H1 (cell line): ENCODE data around the gene SCNM1. TPM values are rescaled to one million over a fixed set of nuclear protein-coding genes. Genes with fewer than 3 reads are reported as not detected.
A peak's percentile ranks its signal among the peaks of the same experiment; 100 is the strongest.
"Not testable (repeated sequence)": the region's sequence is repeated elsewhere in the genome, so short reads cannot be mapped to it uniquely, and the experiment has no call there.

ENCODE experiments used
- CTCF ChIA-PET: fragments of 300-600 bp; sonication (Branson Sonifier 250); formaldehyde crosslinking; loops from one replicate; lab custom pipeline; 2021; ENCODE audit not compliant: partially characterized antibody; lab: Charles Lee
- POLR2A ChIA-PET: fragments of 300-600 bp; sonication (Branson Sonifier 250); formaldehyde crosslinking; loops from one replicate; lab custom pipeline; 2021; ENCODE audit warnings: inconsistent platforms; ENCODE audit not compliant: partially characterized antibody; lab: Charles Lee
- DNase-seq, 2 experiments: peaks; one replicate each; pipeline versions ENCODE4 v3.0.0 to v3.0.0-alpha.2; 2010 to 2022; ENCODE audit warnings: low spot score in 2 of 2, low read depth in 1 of 2, mixed read lengths in 1 of 2
- FAIRE-seq: peaks from 2 replicates; lab custom pipeline; 2011; peaks lifted over from hg19 to GRCh38; lab: Jason Lieb, UNC
- H2AFZ ChIP-seq: 2 replicates; pipeline ENCODE4 v1.8.1; 2012; ENCODE audit warnings: low read length, inconsistent platforms
- H2AK5ac ChIP-seq: 2 replicates; pipeline ENCODE4 v1.6.1; 2013; ENCODE audit warnings: low read depth, low read length
- H2BK120ac ChIP-seq: replicated peaks from 2 replicates; pipeline ENCODE3; 2013; ENCODE audit warnings: low read depth, low read length, inconsistent platforms
- H2BK12ac ChIP-seq: 2 replicates; pipeline ENCODE4 v1.6.1; 2013; ENCODE audit warnings: low read depth, low read length
- H2BK15ac ChIP-seq: 2 replicates; pipeline ENCODE4 v1.6.1; 2013; ENCODE audit warnings: low read length
- H2BK20ac ChIP-seq: 2 replicates; pipeline ENCODE4 v1.6.1; 2013; ENCODE audit warnings: low read length
- H2BK5ac ChIP-seq: 2 replicates; pipeline ENCODE4 v1.6.1; 2013; ENCODE audit warnings: low read depth, low read length
- H3K14ac ChIP-seq: 2 replicates; pipeline ENCODE4 v1.6.1; 2013; ENCODE audit warnings: inconsistent platforms; ENCODE audit not compliant: insufficient read length
- H3K18ac ChIP-seq: 2 replicates; pipeline ENCODE4 v1.6.1; 2013; ENCODE audit warnings: low read length; ENCODE audit errors: extremely low read depth
- H3K23ac ChIP-seq: 2 replicates; pipeline ENCODE4 v1.6.1; 2013; ENCODE audit warnings: inconsistent platforms; ENCODE audit not compliant: insufficient read length
- H3K23me2 ChIP-seq: 2 replicates; pipeline ENCODE4 v1.6.1; 2013; ENCODE audit warnings: low read depth, low read length
- H3K27ac ChIP-seq: 2 replicates; pipeline ENCODE4 v1.6.1; 2011; ENCODE audit warnings: low read depth, low read length, inconsistent platforms
- H3K27me3 ChIP-seq, 4 experiments: replicated peaks in 1 of 4; 1 replicate in 1 of 4; 2 replicates in 3 of 4; pipeline versions ENCODE4 v1.6.1 to v1.8.1; 2011 to 2013; ENCODE audit warnings: low read length in 3 of 4, mild to moderate bottlenecking in 3 of 4, inconsistent platforms in 2 of 4, mixed read lengths in 2 of 4, moderate library complexity in 1 of 4; ENCODE audit not compliant: control insufficient read depth in 3 of 4, insufficient read depth in 3 of 4; ENCODE audit errors: extremely low read depth in 1 of 4
- H3K36me3 ChIP-seq, 4 experiments: 2 replicates each; pipeline versions ENCODE4 v1.6.1 to v1.8.1; 2011 to 2013; ENCODE audit warnings: mild to moderate bottlenecking in 4 of 4, low read length in 3 of 4, moderate library complexity in 2 of 4, control low read depth in 1 of 4, inconsistent platforms in 1 of 4; ENCODE audit not compliant: insufficient read depth in 4 of 4, control insufficient read depth in 2 of 4
- H3K4ac ChIP-seq: replicated peaks from 2 replicates; pipeline ENCODE3; 2013; ENCODE audit warnings: low read length, low read depth, mixed read lengths, inconsistent platforms; ENCODE audit not compliant: insufficient read length
- H3K4me1 ChIP-seq, 4 experiments: replicated peaks in 1 of 4; 1 replicate in 1 of 4; 2 replicates in 3 of 4; pipeline versions ENCODE4 v1.6.1 to v1.8.1; 2011 to 2013; ENCODE audit warnings: low read length in 3 of 4, inconsistent platforms in 2 of 4, mixed read lengths in 1 of 4; ENCODE audit not compliant: insufficient read depth in 4 of 4, control insufficient read depth in 3 of 4
- H3K4me2 ChIP-seq, 2 experiments: 2 replicates each; pipeline versions ENCODE4 v1.6.1 to v1.8.1; 2011 to 2013; ENCODE audit warnings: low read depth in 2 of 2, low read length in 2 of 2, control low read depth in 1 of 2, inconsistent platforms in 1 of 2, mild to moderate bottlenecking in 1 of 2; ENCODE audit not compliant: insufficient read depth in 1 of 2
- H3K4me3 ChIP-seq, 4 experiments: fragments of 200-600, 300-600 bp in 1 of 4; sonication (generic), shearing (Covaris generic), sonication (Bioruptor Twin) in 1 of 4; 2 replicates each; pipeline versions ENCODE4 v1.5.1 to v1.8.1; 2011 to 2016; ENCODE audit warnings: low read length in 4 of 4, low read depth in 3 of 4, control low read depth in 2 of 4, inconsistent platforms in 2 of 4, mild to moderate bottlenecking in 2 of 4, mixed read lengths in 1 of 4, moderate library complexity in 1 of 4; ENCODE audit not compliant: insufficient read depth in 2 of 4; ENCODE audit errors: extremely low read depth in 1 of 4
- H3K56ac ChIP-seq: replicated peaks from 2 replicates; pipeline ENCODE3; 2013; ENCODE audit warnings: low read depth, mild to moderate bottlenecking, mixed read lengths, low read length, inconsistent platforms; ENCODE audit not compliant: insufficient read length
- H3K79me1 ChIP-seq: 2 replicates; pipeline ENCODE4 v1.6.1; 2013; ENCODE audit warnings: low read depth, low read length, control low read depth
- H3K79me2 ChIP-seq, 2 experiments: 2 replicates each; pipeline versions ENCODE4 v1.6.1 to v1.8.1; 2012 to 2013; ENCODE audit warnings: low read length in 2 of 2, mild to moderate bottlenecking in 2 of 2, inconsistent platforms in 1 of 2; ENCODE audit not compliant: insufficient read depth in 2 of 2, control insufficient read depth in 1 of 2
- H3K9ac ChIP-seq, 4 experiments: replicated peaks in 1 of 4; 1 replicate in 1 of 4; 2 replicates in 3 of 4; pipeline versions ENCODE4 v1.6.1 to v1.8.1; 2011 to 2013; ENCODE audit warnings: low read depth in 3 of 4, low read length in 3 of 4, control low read depth in 2 of 4, mild to moderate bottlenecking in 2 of 4, moderate library complexity in 2 of 4, inconsistent platforms in 1 of 4; ENCODE audit errors: extremely low read depth in 1 of 4
- H3K9me3 ChIP-seq, 2 experiments: 2 replicates each; pipeline versions ENCODE4 v1.6.1 to v1.8.1; 2012 to 2013; ENCODE audit warnings: mild to moderate bottlenecking in 2 of 2, moderate library complexity in 2 of 2, control low read depth in 1 of 2, inconsistent platforms in 1 of 2, low read depth in 1 of 2, low read length in 1 of 2, mixed read lengths in 1 of 2; ENCODE audit not compliant: insufficient read depth in 2 of 2
- H4K20me1 ChIP-seq, 2 experiments: replicated peaks in 1 of 2; 2 replicates each; pipeline versions ENCODE3 to v1.8.1; 2011 to 2013; ENCODE audit warnings: inconsistent platforms in 2 of 2, low read length in 2 of 2, mild to moderate bottlenecking in 1 of 2; ENCODE audit not compliant: insufficient read depth in 2 of 2, control insufficient read depth in 1 of 2
- H4K5ac ChIP-seq: 2 replicates; pipeline ENCODE4 v1.6.1; 2013; ENCODE audit warnings: low read length, low read depth, mixed read lengths, inconsistent platforms; ENCODE audit not compliant: insufficient read length
- H4K8ac ChIP-seq: 2 replicates; pipeline ENCODE4 v1.8.0; 2013; ENCODE audit warnings: mild to moderate bottlenecking, moderate library complexity, low read length, inconsistent platforms; ENCODE audit not compliant: insufficient read depth; ENCODE audit errors: extremely low read depth
- H4K91ac ChIP-seq: replicated peaks from 2 replicates; pipeline ENCODE3; 2013; ENCODE audit warnings: low read length, mixed read lengths, inconsistent platforms; ENCODE audit not compliant: insufficient read length
- WGBS, 2 experiments: shearing (Covaris generic) in 1 of 2; methylation state at CpG; one replicate each; pipeline versions ENCODE4 v1.1.6 to v1.1.7; 2013 to 2015; ENCODE audit warnings: low lambda C conversion rate in 2 of 2, mixed read lengths in 2 of 2, inconsistent platforms in 1 of 2, low coverage in 1 of 2, missing lambda C conversion rate in 1 of 2; ENCODE audit not compliant: insufficient replicate concordance in 2 of 2, insufficient coverage in 1 of 2, insufficient read length in 1 of 2; ENCODE audit errors: extremely low coverage in 1 of 2, missing lambda C conversion rate in 1 of 2; 5-methylcytosine and 5-hydroxymethylcytosine counted together
- polyA plus RNA-seq, 7 experiments: library from polyadenylated mRNA; depleted of rRNA in 3 of 7; stranded (reverse) in 5 of 7; unstranded in 2 of 7; fragments of >200 nt in 5 of 7; fragments of 200-250 nt in 2 of 7; gene quantifications; 1 replicate in 5 of 7; 2 replicates in 1 of 7; 4 replicates in 1 of 7; pipeline versions ENCODE4 v1.2.1 to v1.2.3, GENCODE V29; 2011 to 2013; ENCODE audit warnings: missing spikeins in 2 of 7, mixed read lengths in 2 of 7
- total RNA-seq: library from RNA; stranded (reverse); fragmentation: NEBNext Ultra II Directional; extraction: Animal tissue kit (Norgen Biotek cat#: 25700); gene quantifications from 2 replicates; pipeline ENCODE4 v1.2.1, GENCODE V29; 2021

Gene SCNM1
- total and polyA plus RNA-seq, 2 of the 8 experiments (the other 6 are each of a cell fraction or from before 2014, with no cell fraction given), result 13.6 to 46.2 TPM

- not testable (repeated sequence) for H3K27me3 ChIP-seq, H3K4ac ChIP-seq, H3K4me3 ChIP-seq, FAIRE-seq, H2BK5ac ChIP-seq, H3K4me2 ChIP-seq, H2BK15ac ChIP-seq, DNase-seq, H2BK20ac ChIP-seq, H3K9ac ChIP-seq, H2BK120ac ChIP-seq, H2AK5ac ChIP-seq, H3K27ac ChIP-seq, H4K8ac ChIP-seq, H2BK12ac ChIP-seq, H3K36me3 ChIP-seq, H4K5ac ChIP-seq, H3K23ac ChIP-seq, H3K4me1 ChIP-seq, H3K79me1 ChIP-seq, H3K56ac ChIP-seq, H4K91ac ChIP-seq, H3K9me3 ChIP-seq, H3K18ac ChIP-seq, H4K20me1 ChIP-seq, H3K14ac ChIP-seq
- H2AFZ ChIP-seq, result 0 out of 2 replicates have a peak overlapping the region, but pooled peaks have one; percentile 14
- ChIA-PET POLR2A (interaction anchor here (0.7 to 1.2 kb wide), 5 partner anchors 10 to 147 kb away, joined by 3 to 4 read pairs (median 3); no protein-coding TSS in a partner anchor), CTCF (interaction anchor here (0.6 to 1.5 kb wide), 4 partner anchors 12 to 37 kb away, joined by 3 to 4 read pairs (median 4); no protein-coding TSS in a partner anchor)
- H3K23me2 ChIP-seq, result peaks cover 12% of the 10 kb centered on the region
- WGBS, 2 experiments, result 90% methylated on average over 17 of the region's 17 CpGs; no CpG with 5 or more reads in 1 of the 2 experiments
- H3K79me2 ChIP-seq, result peaks cover 13 to 17% of the 10 kb centered on the region in 2 experiments
Observed at GRCh38 chr1:151194894-151195594, 29.1 kb downstream of the SCNM1 start.
